Neutrophil (primary cell): ENCODE data around the gene SHKBP1.

ENCODE experiments used
- H3K27ac ChIP-seq: fragments of 200-600 bp; sonication (generic); 2 replicates; pipeline ENCODE4 v1.5.1; 2016; ENCODE audit warnings: mild to moderate bottlenecking, moderate library complexity
- H3K27me3 ChIP-seq: fragments of 200-600 bp; sonication (generic); 2 replicates; pipeline ENCODE4 v1.6.0; 2016; ENCODE audit warnings: mild to moderate bottlenecking
- H3K36me3 ChIP-seq: fragments of 200-600 bp; sonication (generic); 2 replicates; pipeline ENCODE4 v1.5.1; 2017
- H3K4me1 ChIP-seq, 2 experiments: fragments of 200-600 bp in 1 of 2; sonication (generic) in 1 of 2; 1 replicate in 1 of 2; 2 replicates in 1 of 2; pipeline versions ENCODE4 v1.5.1 to v1.6.1; 2013 to 2016; ENCODE audit warnings: low read depth in 1 of 2, low read length in 1 of 2, mild to moderate bottlenecking in 1 of 2, moderate library complexity in 1 of 2; ENCODE audit not compliant: control insufficient read depth in 1 of 2, insufficient read depth in 1 of 2
- H3K4me3 ChIP-seq, 2 experiments: fragments of 200-600 bp in 1 of 2; sonication (generic) in 1 of 2; 1 replicate in 1 of 2; 2 replicates in 1 of 2; pipeline ENCODE4 v1.5.1; 2013 to 2016; ENCODE audit warnings: low read depth in 1 of 2, low read length in 1 of 2, mild to moderate bottlenecking in 1 of 2, moderate library complexity in 1 of 2
- H3K9me3 ChIP-seq: fragments of 200-600 bp; sonication (generic); 2 replicates; pipeline ENCODE4 v1.5.1; 2016
- CTCF ChIP-seq: fragments of 200-600 bp; sonication (generic); IDR thresholded peaks from 2 replicates; pipeline ENCODE4 v1.5.1; 2016; ENCODE audit warnings: antibody characterized with exemption

Gene SHKBP1

GRCh38 chr19:40594255-40594654 is 17.6 kb downstream of the SHKBP1 start:
- Histone ChIP-seq H3K36me3 (peaks cover 32% of the 10 kb centered on the region), H3K27ac (no peak overlapping the region), H3K27me3 (peaks cover 56% of the 10 kb centered on the region), H3K4me3 (no peak overlapping the region), H3K9me3 (no peaks in the 10 kb centered on the region), H3K4me1 (peaks cover 4 to 16% of the 10 kb centered on the region in 2 experiments)
- TF ChIP-seq CTCF, result no peak

DNA sequence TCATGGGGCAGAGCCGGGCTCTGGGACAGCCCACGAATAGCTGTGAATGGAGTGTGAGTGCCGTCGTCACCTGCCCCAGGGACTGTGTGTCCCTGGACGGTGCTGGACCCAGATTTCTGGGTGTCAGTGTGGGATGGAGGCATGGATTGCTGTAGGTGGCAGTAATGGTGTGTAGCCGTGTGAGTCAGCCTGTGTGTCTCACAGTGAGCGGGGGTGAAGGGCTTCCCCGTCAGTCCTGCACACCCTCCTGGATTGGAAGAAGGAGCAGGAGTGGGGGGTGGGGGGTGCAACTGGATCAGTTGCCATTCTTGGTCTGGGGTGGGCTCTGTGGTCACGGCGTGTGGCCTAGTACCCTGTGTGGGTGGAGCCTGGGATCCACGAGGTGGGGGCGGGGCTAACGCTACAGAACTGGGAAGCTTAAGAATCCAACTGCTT is 18.0 kb downstream of the SHKBP1 start:
- H3K36me3 ChIP-seq, result peaks cover 27% of the 10 kb centered on the region
- no peak overlapping the region for H3K27ac ChIP-seq
- H3K9me3 ChIP-seq, result no peaks in the 10 kb centered on the region
- peaks cover 4 to 16% of the 10 kb centered on the region in 2 experiments for H3K4me1 ChIP-seq
- H3K27me3 ChIP-seq, result peaks cover 61% of the 10 kb centered on the region
- no peak overlapping the region for H3K4me3 ChIP-seq
- no peak for TF ChIP-seq CTCF

DNA sequence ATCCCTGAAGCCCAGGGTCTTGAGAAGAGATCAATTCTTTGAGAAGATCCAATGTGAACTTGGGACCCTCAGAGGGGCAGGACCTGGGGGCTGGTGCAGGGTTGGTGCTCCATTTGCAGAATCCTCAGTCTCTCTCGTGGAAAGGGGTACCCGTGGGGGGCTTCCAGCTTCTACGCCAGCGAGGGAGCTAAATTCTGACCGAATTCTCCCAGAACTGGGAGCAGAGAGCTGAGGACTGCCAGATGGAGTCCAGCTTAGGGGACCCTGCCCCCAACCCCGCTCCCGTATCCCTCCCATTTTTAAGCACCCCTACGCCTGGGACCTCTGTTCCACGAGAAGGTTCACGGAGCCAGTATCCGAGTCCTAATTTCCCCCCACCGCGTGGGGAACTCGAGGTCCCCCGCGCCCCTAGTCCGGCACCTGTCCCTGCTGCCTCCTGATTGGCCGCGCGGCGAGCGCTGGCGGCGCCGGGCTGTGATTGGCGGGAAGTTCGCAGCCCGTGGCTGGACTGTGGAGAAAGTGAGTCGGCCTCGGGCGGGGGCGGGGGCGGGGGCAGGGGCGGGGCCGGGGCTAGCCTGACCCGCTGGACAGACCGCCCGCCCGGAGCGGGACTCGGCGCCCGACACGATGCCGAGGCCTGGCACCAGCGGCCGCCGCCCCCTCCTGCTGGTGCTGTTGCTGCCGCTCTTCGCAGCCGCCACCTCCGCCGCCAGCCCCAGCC is 20.1 kb downstream of the SHKBP1 start:
- TF ChIP-seq CTCF, result no peak
- H3K4me1 ChIP-seq, result peaks cover 4 to 20% of the 10 kb centered on the region in 2 experiments
- peak overlapping the region in 1 of 2 experiments; percentile 18 for H3K4me3 ChIP-seq
- H3K27me3 ChIP-seq, result peaks cover 82% of the 10 kb centered on the region
- no peaks in the 10 kb centered on the region for H3K9me3 ChIP-seq
- H3K27ac ChIP-seq, result no peak overlapping the region
- peaks cover 7% of the 10 kb centered on the region for H3K36me3 ChIP-seq

DNA sequence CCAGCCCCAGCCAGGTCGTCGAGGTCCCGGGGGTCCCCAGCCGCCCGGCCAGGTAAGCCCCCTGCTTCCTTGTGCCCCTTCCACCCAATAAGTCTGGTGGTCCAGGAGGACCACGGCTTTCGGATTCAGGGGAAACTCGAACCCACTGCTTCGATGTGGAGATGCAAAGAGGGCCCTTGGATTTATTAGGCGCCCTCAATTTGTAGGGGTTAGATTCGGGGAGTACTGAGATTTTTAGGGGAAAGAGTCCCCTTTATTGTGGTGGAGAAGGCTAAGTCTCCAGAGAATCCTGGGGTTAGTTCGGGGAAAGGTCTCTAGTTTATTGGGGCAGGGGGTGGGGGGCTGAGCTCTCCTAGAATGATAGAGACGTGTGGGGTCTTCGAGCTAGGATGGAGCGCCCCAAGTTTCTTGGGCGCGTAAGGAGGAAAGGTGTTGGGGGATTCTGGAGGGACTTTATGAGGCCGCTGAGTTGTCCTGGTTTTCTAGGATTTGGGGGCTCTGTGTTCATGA is 20.7 kb downstream of the SHKBP1 start:
- no peak for TF ChIP-seq CTCF
- Histone ChIP-seq H3K9me3 (no peaks in the 10 kb centered on the region), H3K36me3 (peaks cover 1% of the 10 kb centered on the region), H3K4me1 (peaks cover 4 to 23% of the 10 kb centered on the region in 2 experiments), H3K4me3 (peak overlapping the region in 1 of 2 experiments; percentile 18), H3K27me3 (peaks cover 88% of the 10 kb centered on the region), H3K27ac (no peak overlapping the region)

- no peaks in the 10 kb centered on the region for H3K9me3 ChIP-seq
- H3K4me3 ChIP-seq, result no peak overlapping the region
- H3K4me1 ChIP-seq, result peaks cover 4 to 24% of the 10 kb centered on the region in 2 experiments
- TF ChIP-seq CTCF, result peak; percentile 97
- peaks cover 97% of the 10 kb centered on the region for H3K27me3 ChIP-seq
- H3K27ac ChIP-seq, result no peak overlapping the region
- no peaks in the 10 kb centered on the region for H3K36me3 ChIP-seq
These were observed 21.6 kb downstream of the SHKBP1 start for GRCh38 chr19:40598121-40598917.
